CD4-positive, alpha-beta T cell treated with Interleukin-6 for 4 hours (primary cell): ENCODE data around the gene ATP4B.
"Not testable (repeated sequence)": the region's sequence is repeated elsewhere in the genome, so short reads cannot be mapped to it uniquely, and the experiment has no call there.

ENCODE experiments used
- DNase-seq: peaks from one replicate; pipeline ENCODE4 v3.0.0-alpha.2; 2020; ENCODE audit warnings: mixed read lengths

ATP4B gene

DNA sequence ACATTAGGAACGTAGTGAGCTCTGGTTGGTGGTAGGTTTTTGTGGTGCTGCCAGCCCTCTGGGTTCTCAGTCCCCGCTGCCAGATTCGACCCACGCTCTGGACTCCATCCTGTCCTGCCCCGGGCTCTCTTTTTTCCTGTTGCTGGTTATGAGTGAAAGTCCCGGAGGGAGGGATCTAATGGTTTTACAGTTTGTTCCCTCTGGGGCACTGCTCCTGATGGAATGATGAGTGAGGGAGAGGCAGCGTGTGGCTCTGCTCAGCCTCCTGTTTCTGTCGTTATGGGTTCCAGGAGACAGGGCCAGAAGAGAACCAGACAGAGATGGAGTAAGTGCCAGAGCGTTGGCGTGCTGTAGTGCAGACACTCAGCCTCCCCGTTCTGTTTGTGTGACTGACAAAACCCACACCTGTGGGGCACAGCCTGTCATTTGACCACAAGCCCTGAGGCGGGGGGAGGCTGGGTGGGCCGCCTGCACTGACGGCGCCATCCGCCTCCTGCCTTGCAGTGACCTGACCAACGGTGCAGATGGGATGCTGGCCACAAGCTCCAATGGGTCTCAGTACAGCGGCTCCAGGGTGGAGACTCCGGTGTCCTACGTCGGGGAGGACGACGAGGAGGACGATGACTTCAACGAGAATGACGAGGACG, 18.3 kb downstream of the ATP4B start:
- DNase-seq, result no peak

DNA sequence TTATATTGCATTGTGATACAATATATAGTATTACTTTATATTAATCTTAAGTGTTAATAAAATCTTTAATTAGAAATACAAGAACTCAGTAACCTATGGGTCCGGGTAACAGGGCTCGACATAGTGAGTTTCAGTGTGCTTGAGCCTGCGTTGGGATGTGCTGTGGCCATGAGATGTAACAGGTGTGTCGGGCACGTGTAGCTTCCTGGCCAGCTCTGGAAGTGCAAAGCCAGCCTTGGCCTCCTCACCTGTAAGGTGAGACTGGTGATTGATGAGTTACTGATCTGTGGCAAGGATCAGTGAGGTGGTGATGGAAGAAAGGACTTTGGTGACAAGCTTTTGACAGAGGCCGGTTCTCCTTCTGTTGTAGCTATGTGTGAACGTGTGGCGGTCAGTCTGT, 19.2 kb downstream of the ATP4B start:
- no peak for DNase-seq

- no peak for DNase-seq
Observed at GRCh38 chr13:113638173-113638746, 19.7 kb downstream of the ATP4B start.

DNA sequence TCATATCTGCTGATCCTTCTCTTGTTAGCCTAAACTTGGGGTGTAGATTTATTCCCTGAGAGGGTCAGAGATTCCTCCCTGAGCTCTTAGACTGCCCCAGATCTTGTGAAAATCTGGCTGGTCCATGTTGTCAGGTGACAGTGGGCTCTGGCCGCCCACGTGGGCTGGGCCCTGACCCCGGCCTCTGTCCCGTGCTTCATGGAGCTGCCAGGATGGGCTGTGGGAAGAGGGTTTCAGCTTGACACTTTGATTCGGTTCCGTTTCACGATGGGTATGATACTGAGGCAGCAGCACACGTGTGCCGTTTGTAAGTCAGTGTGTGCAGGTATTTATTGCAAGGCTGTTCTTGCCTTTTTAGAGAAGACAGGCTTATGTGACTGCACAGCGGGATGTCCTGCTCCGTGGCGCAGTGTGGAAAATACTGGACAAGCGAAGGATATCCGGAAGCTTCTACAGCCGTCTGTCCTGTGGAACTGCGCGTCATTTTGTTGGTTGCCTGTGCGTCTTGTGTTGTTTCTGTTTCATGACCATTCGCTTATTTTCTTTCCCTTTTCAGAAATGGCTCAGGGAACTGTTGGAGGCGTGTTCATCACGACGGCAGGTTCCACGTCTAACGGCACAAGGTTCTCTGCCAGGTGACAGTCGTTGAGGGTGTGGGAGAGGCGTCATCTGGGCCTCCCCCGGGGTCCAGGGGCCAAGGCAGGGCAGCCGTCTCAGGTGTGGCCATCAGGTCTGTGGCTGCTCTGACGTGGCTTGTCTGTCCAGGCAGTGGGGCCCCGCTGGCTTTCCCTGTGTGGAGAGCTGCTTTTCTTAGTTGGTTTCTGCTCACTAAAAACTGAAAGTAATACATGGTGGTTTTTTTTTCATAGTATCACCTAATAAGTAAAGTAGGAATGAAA, 20.5 kb downstream of the ATP4B start:
- no peak for DNase-seq

- DNase-seq, result no peak
Observed at GRCh38 chr13:113636266-113636963, 21.6 kb downstream of the ATP4B start.

- DNase-seq, result no peak
Observed at GRCh38 chr13:113635709-113636108, 22.3 kb downstream of the ATP4B start.

DNA sequence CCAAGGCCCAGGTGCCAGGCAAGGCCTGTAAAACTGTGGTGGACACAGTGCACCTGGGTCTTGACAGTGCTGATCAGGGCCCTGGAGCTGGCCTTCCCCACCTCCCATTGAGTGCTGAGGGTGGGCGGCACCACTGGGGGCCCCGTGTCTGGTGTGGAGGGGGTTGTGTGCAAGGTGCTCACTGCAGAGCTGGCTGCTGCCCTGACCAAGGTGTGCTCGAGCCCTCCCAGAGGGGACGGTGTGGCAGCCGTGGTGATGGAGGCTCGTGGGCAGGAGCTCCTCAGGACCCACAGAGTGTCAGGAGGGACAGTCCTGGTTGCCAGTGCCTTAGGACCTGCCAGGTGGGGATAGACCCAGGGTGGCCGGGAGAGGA, 23.0 kb downstream of the ATP4B start:
- no peak for DNase-seq

GRCh38 chr13:113634279-113635047, 23.5 kb downstream of the ATP4B start:
- DNase-seq, result no peak

DNA sequence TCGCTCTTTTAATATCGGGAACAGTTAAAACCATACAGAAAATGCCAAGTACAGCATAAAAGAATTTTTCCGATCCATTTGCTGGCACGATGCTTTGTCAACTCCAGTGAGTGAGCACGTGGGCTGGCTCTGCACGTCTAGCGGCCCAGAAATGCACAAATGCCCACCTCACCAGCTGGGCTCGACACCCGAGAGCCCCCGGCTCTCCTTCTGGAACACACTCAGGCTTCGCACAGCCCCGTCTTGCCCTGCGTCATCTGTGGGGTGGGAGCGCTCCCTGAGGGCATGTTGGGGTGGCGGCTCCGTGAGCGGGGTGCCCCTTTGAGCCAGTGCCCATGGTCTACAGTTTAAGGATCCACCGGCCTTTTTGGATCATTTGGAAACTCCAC, 24.5 kb downstream of the ATP4B start:
- no peak for DNase-seq

DNA sequence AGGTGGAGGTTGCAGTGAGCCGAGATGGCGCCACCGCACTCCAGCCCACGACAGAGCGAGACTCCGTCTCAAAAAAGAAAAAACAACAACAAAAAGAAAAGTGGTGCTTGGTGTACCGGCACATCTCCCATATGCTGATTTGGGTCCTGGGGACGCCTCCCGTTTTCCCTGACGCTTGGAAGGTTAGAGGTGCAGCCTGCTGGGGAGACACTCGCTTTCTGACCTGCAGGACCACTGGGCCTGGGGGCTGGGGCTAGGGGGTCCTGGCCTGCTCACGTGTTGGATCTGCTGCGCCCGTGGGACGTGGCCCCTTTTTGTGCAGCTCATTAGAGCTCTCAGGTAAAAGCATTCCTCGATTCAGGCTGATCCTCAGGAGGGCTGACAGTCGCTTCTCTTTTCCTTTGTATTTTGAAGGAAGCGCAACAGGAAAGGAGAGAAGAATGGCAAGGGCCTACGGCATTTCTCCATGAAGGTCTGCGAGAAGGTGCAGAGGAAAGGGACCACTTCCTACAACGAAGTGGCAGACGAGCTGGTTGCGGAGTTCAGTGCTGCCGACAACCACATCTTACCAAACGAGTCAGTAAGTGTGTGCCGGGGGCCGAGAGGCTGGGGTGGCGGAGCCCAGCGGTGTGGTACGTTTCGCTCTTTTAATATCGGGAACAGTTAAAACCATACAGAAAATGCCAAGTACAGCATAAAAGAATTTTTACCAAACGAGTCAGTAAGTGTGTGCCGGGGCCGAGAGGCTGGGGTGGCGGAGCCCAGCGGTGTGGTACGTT, 25.1 kb downstream of the ATP4B start:
- DNase-seq, result no peak

GRCh38 chr13:113631341-113632095, 26.5 kb downstream of the ATP4B start:
- DNase-seq, result no peak

DNA sequence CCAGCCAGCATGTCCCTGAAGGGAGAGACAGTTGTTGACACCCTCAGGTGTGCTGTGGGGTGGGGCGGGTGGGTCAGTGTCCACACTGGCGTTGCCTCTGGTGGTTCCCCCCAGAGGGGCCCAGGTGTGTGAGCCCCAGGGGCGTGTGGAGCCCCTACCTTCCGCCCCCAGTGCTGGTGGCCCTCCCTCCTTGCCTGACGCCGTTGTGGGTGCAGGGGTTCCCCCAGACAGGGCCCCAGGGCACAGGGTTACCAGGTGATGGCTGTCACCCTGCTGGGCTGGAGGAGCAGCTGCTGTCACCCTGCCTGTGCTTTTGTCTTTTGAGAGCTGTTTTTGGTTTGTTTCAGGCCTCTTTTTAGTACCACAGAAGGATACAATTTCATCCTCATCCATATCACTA, 27.2 kb downstream of the ATP4B start:
- no peak for DNase-seq

DNA sequence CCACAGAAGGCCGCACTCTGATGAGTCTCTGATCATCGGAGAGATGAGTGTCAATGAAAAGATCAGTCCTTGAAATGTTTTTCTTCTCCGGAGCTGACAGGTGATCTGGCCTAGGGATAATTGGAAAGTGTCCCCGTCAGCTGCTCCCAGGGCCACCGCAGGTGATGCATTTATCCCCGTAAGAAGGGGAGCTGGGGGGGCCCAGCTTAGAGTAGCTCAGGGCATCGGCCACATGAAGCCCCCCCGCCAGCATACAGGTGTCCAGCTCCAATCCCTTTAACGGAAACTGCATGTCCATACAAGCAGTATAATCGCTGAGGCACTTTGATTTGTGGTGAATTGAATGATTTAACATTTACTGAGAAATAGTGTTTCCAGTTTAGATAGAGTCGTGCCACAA, 27.7 kb downstream of the ATP4B start:
- no peak for DNase-seq

DNA sequence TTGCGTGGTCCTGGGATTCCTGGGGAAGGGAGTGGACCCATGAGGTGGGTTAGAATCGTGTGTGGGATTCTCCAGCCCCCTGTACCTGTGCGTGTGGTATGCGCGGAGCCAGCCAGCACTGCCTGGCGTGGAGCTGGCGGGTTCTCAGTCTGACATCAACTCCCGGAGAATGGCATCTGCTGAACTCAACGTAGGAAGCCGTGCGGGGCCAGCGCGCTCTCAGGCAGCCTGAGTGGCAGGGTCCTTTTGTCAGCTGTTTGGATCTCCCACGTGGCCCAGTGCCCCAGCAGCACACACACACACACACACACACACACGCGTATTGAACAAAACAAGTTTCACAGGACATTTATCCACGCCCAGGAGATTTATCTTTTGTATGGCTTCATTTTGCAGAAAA, 28.1 kb downstream of the ATP4B start:
- no peak for DNase-seq

- DNase-seq, result no peak
Observed at GRCh38 chr13:113628291-113629270, 29.4 kb downstream of the ATP4B start.

DNA sequence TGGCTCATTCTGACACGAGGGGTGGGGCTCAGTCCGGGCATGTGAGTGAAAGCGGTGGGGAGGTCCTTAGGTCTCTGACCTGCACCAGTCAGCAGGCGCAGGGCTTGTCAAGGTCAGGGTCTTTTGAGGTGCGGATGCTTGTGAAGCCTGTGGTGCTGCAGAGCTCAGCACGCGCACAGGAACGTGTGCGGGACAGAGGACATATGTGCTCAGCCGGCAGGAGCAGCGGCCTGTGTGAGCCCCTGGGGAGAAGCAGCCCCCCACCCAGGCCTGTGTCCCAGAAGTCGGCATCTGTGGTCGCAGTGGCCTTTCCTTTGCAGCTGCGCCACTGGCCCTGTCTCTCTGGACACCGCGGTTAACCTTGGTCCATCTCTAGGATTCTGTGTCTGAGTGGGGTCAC, 30.9 kb downstream of the ATP4B start:
- no peak for DNase-seq

GRCh38 chr13:113625965-113626721, 31.9 kb downstream of the ATP4B start:
- DNase-seq, result no peak

- DNase-seq, result not testable (repeated sequence)
Observed at GRCh38 chr13:113624640-113625304, 33.2 kb downstream of the ATP4B start.

DNA sequence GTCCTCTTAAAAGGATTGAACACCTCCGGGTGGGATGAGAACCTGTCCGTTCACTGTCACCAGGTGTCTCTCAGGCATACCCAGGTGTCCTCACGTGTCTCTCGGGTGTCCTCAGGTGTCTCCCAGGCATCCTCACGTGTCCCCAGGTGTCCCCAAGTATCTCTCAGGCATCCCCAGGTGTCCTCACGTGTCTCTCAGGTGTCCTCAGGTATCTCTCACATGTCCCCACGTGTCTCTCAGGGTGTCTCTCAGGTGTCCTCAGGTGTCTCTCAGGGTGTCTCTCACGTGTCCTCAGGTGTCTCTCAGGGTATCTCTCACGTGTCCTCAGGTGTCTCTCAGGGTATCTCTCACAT, 33.8 kb downstream of the ATP4B start:
- no peak for DNase-seq
